Transverse colon (tissue), 4 donors: ENCODE results near the gene OGG1.

Experiments
- CTCF ChIP-seq, 5 experiments: fragments of 200-600 bp in 3 of 5; fragments of 450-650 bp in 2 of 5; sonication (generic) in 3 of 5; IDR thresholded peaks; 1 replicate in 2 of 5; 2 replicates in 3 of 5; pipeline ENCODE4 v1.5.1; 2016 to 2017; ENCODE audit warnings: antibody characterized with exemption in 5 of 5, inconsistent platforms in 3 of 5, mild to moderate bottlenecking in 2 of 5, moderate library complexity in 1 of 5
- POLR2A ChIP-seq: fragments of 450-650 bp; IDR thresholded peaks from one replicate; pipeline ENCODE4 v1.6.1; 2016; ENCODE audit warnings: antibody characterized with exemption, mild to moderate bottlenecking, moderate library complexity
- POLR2AphosphoS5 ChIP-seq, 3 donors: sonication (generic); formaldehyde crosslinking; IDR thresholded peaks; one replicate each; pipeline ENCODE4 v1.6.1; 2016; ENCODE audit warnings: antibody characterized with exemption in 3 of 3

- TF ChIP-seq CTCF (IDR thresholded peaks at IDR 0.05) (peak in 3 of 5 experiments; percentile 27 to 48 (median 43)), POLR2AphosphoS5 (IDR thresholded peaks at IDR 0.05) (peak; percentile 53 to 70 (median 70)), POLR2A (peak; percentile 84)
Measured at GRCh38 chr3:9792405-9793160, 42.8 kb downstream of the OGG1 start, which contains the start of the genes ARPC4 and TADA3.
